ENCODE data around the gene PPP1R3F.

The PPP1R3F gene

GRCh38 chrX:49256268-49256995, 13.2 kb upstream of the PPP1R3F start:
- TF ChIP-seq CTCF (IDR thresholded peaks at IDR 0.05) (no peak), ZFX (IDR thresholded peaks at IDR 0.05; ENCODE audit: borderline replicate concordance) (no peak)
- no peak overlapping the region for H3K27ac ChIP-seq

- H3K27ac ChIP-seq, result no peak overlapping the region
- TF ChIP-seq ZFX (IDR thresholded peaks at IDR 0.05; ENCODE audit: borderline replicate concordance), result no peak
- no peak for TF ChIP-seq CTCF (IDR thresholded peaks at IDR 0.05)
Measured at GRCh38 chrX:49257074-49257790, 12.4 kb upstream of the PPP1R3F start.

GRCh38 chrX:49257846-49258748, 11.5 kb upstream of the PPP1R3F start:
- TF ChIP-seq CTCF (IDR thresholded peaks at IDR 0.05), result no peak
- no peak for TF ChIP-seq ZFX (IDR thresholded peaks at IDR 0.05; ENCODE audit: borderline replicate concordance)
- no peak overlapping the region for H3K27ac ChIP-seq

DNA sequence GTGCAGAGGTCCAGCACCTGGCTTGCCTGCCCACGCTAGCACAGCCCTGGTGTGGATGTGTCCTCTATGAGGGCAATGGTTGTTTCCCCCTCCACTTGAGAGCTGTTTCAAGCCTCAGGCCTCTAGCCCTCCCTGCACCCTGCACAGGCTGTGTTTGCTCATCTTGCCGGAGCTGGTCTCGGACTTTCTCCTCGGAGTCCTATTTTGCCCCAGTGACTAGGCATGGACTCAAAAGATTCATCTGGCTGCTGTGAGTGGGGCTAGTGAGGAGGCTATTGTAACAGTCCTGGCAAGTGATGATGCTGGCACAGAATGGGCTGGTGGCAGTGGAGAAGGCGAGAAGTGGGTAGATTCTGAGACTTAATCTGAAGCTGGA, 10.9 kb upstream of the PPP1R3F start:
- H3K27ac ChIP-seq, result no peak overlapping the region
- TF ChIP-seq CTCF (IDR thresholded peaks at IDR 0.05) (no peak), ZFX (IDR thresholded peaks at IDR 0.05; ENCODE audit: borderline replicate concordance) (no peak)

- TF ChIP-seq CTCF (IDR thresholded peaks at IDR 0.05) (no peak), ZFX (IDR thresholded peaks at IDR 0.05; ENCODE audit: borderline replicate concordance) (no peak)
- H3K27ac ChIP-seq, result no peak overlapping the region
Measured at GRCh38 chrX:49260221-49260985, 9.2 kb upstream of the PPP1R3F start.

DNA sequence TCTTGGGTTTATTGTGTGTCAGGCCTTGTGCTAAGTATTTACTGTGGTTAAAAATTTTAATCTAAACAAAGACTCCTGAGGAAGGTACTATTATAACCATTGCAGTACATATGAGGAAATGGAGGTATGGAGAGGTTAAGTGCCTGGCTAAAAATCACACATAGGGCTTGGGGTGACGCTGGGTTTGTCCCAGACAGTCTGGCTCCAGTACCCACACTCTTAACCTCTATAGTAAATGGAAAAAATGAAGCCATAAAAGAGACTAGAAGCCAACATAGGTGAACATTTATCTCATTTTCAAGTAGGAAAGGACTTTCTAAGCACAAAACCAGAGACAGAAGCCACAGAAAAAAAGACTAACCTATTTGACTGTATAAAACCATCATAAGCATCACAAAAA, 7.0 kb upstream of the PPP1R3F start:
- TF ChIP-seq CTCF (IDR thresholded peaks at IDR 0.05) (no peak), ZFX (IDR thresholded peaks at IDR 0.05; ENCODE audit: borderline replicate concordance) (no peak)
- no peak overlapping the region for H3K27ac ChIP-seq

Measured in 22Rv1 (cell line).